BE2C (cell line): Measurements from ENCODE around the gene TBC1D22A.

Source experiments
- DNase-seq: peaks from one replicate; pipeline ENCODE4 v3.0.0-alpha.2; 2020
- H3K27me3 ChIP-seq: fragments of 250-450 bp; sonication (Bioruptor Pico); 2 replicates; pipeline ENCODE4 v1.5.1; 2020; ENCODE audit warnings: mild to moderate bottlenecking
- H3K36me3 ChIP-seq: fragments of 250-450 bp; sonication (Bioruptor Pico); 2 replicates; pipeline ENCODE4 v1.5.1; 2020; ENCODE audit warnings: mild to moderate bottlenecking
- H3K4me1 ChIP-seq: fragments of 250-450 bp; sonication (Bioruptor Pico); 2 replicates; pipeline ENCODE4 v1.5.1; 2020
- H3K4me3 ChIP-seq: 2 replicates; pipeline ENCODE4 v1.5.1; 2011; ENCODE audit warnings: low read depth, low read length
- H3K9me3 ChIP-seq: fragments of 250-450 bp; sonication (Bioruptor Pico); 2 replicates; pipeline ENCODE4 v1.5.1; 2020
- CTCF ChIP-seq: IDR thresholded peaks from 2 replicates; pipeline ENCODE4 v1.5.1; 2012; ENCODE audit warnings: mild to moderate bottlenecking, low read depth, low read length

The TBC1D22A gene

DNA sequence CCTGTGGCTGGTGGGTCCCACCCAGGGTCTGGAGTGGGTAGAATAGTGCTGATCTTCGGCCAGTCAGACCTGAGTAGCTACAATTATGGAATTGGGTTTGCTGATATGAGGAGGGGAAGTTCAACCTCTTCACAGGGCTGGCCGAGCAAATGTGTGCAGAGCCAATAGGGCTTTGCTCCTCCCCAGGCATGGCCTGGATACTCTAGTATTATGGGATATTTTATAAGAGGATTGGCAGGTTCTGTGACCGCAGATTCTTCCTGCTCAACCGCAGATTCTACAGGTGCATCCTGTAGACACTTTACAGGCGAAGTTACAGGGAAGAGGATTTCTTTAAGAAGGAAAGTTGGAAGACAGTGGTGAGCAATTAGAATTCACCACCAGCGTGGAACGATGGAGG lies 44.3 kb downstream of the TBC1D22A start:
- Histone ChIP-seq H3K9me3 (no peaks in the 10 kb centered on the region), H3K4me3 (no peak overlapping the region), H3K4me1 (no peaks in the 10 kb centered on the region), H3K27me3 (no peaks in the 10 kb centered on the region), H3K36me3 (no peaks in the 10 kb centered on the region; the same call in 1 of the 2 replicates)
- TF ChIP-seq CTCF: no peak
- DNase-seq: no peak

DNA sequence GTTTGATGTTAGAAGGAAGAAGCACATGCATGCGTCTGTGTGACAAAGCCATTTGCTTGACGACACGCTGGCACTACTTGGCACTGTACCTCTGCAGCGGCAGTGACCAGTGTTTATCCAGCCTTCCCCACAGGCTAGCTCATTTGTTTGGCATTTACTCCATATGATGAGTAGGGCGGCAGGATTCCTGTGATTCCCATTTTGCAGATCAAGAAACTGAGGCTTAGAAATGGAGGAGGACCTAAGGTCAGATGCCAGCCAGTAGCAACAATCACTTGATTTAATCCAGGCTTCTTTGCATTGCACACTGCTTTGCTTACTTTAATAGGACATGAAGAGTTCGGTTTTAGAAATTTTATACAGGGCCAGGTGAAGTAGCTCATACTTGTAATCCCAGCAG lies 45.0 kb downstream of the TBC1D22A start:
- H3K4me3 ChIP-seq: no peak overlapping the region
- TF ChIP-seq CTCF: no peak
- no peaks in the 10 kb centered on the region for H3K9me3 ChIP-seq
- no peaks in the 10 kb centered on the region for H3K27me3 ChIP-seq
- DNase-seq: no peak
- no peaks in the 10 kb centered on the region for H3K4me1 ChIP-seq
- H3K36me3 ChIP-seq: no peaks in the 10 kb centered on the region; the same call in 1 of the 2 replicates

DNA sequence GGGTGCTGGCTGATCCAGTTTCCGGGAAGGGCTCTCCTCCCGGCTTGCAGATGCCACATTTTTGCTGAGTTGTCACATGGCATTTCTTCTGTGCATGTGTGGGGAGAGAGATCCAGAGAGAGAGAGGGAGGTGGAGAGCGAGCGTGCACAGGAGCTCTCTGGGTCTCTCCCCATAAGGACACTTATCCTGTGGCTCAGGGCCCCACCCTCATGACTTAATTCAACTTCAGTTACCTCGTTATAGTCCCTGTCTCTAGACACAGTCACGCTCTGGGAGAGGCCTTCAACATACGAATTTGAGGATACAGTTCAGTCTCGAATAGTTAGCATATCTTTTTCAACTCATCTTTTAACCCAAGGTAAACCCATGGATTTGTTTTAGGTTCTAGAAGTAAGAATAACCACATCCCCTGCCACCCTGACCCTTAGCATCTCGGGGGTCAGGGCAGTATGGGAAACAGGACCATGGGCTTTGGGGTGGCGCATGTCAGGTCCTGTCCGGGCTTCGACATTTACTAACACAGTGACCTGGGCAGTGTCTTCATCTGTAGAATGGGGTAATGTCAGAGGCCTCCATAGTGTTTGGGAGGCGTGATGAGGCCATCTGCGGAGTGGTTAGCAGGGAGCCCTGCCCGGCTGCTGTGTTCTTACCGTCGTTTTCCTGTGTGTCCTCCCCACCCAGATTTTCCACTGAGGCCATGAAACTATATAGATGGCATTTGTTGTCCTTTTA lies 46.9 kb downstream of the TBC1D22A start:
- Histone ChIP-seq H3K36me3 (no peaks in the 10 kb centered on the region), H3K4me1 (no peaks in the 10 kb centered on the region), H3K4me3 (no peak overlapping the region), H3K27me3 (no peaks in the 10 kb centered on the region), H3K9me3 (no peaks in the 10 kb centered on the region)
- TF ChIP-seq CTCF: no peak
- DNase-seq: no peak

DNA sequence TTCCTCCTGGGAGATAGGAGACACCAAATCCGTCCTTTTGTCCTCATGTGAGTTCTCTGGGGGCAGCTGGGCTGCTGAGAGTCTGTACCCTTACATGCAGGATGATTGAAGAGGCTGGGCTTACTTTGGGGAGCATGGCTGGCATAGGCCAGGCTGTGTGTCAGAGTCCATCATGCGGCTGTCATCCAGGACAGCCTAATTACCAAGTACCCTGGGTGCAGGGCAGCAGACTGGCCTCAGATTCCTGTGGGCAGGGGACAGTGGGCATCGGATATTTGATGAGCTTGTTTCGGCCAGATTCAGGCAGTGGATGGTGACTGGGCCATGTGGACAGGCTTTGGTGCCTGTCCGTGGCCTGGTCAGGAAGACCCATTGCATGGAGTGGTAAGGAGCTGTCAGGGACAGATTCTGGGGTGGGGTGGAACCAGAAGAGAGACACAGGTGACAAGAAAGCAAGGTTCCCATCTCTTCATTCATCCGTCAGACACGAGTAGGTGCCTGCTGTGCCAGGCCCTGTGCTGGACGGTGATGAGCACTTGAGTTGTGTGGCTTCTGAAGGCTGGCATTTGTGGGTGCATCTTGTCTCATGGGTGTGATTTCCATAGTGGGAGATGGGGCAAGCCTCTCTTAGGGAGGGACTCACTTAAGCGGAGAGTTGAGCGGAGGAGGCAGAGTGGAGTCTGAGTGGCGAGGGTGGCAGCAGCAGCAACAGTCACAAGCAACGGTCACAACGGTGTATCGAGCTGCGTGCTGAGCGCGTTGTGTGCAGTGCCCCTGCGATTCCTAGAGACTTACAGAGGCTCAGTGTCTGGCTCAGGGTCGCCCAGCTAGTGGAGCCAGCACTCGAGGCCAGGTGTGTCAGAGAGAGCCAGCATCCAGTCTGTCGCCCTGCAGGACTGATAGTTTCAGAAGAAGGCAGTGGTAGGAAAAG lies 48.7 kb downstream of the TBC1D22A start:
- H3K4me1 ChIP-seq: no peaks in the 10 kb centered on the region
- H3K9me3 ChIP-seq: no peaks in the 10 kb centered on the region
- H3K27me3 ChIP-seq: no peaks in the 10 kb centered on the region
- no peaks in the 10 kb centered on the region for H3K36me3 ChIP-seq
- no peak overlapping the region for H3K4me3 ChIP-seq
- TF ChIP-seq CTCF: no peak
- no peak for DNase-seq

DNA sequence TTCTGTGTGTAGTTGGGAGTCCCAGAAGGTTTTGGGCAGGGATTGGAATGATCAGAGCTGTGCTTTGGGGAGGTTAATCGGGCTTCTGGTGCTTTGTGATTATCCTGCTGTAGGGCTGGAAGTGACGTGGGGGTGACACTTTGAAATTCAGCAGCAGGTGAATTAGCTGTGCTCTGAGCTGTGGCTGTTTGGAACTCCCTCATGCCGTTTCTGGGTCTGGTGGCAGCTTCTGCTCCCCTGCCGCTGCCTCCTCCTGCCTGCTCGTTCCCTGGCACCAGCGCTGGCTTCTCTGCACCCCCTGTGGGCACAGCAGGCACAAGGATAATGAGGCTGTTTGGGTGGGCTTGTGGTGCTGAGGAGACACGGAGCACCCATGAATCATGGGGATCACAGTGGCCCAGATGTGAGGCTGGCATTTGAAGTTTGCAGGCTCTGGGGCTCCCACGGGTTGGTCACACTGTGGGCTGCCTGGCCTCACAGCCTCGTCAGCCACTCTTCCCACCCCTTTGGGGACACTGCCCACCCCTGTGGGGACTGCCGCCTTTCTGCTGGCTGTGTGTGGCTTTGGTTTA lies 49.7 kb downstream of the TBC1D22A start:
- H3K27me3 ChIP-seq: no peaks in the 10 kb centered on the region
- H3K36me3 ChIP-seq: no peaks in the 10 kb centered on the region
- H3K4me3 ChIP-seq: no peak overlapping the region
- no peaks in the 10 kb centered on the region for H3K9me3 ChIP-seq
- no peak for DNase-seq
- no peaks in the 10 kb centered on the region for H3K4me1 ChIP-seq
- no peak for TF ChIP-seq CTCF
